Fibroblast of skin of left quadriceps (primary cell): Measurements from ENCODE around the gene AOPEP.
"Not testable (repeated sequence)": the region's sequence is repeated elsewhere in the genome, so short reads cannot be mapped to it uniquely, and the experiment has no call there.

ENCODE experiments used
- DNase-seq, 2 experiments: peaks; one replicate each; pipeline ENCODE4 v3.0.0-alpha.2; 2013; ENCODE audit warnings: low read depth in 2 of 2

Gene AOPEP

GRCh38 chr9:94818178-94818541 is 91.7 kb downstream of the AOPEP start:
- no peak for DNase-seq

DNA sequence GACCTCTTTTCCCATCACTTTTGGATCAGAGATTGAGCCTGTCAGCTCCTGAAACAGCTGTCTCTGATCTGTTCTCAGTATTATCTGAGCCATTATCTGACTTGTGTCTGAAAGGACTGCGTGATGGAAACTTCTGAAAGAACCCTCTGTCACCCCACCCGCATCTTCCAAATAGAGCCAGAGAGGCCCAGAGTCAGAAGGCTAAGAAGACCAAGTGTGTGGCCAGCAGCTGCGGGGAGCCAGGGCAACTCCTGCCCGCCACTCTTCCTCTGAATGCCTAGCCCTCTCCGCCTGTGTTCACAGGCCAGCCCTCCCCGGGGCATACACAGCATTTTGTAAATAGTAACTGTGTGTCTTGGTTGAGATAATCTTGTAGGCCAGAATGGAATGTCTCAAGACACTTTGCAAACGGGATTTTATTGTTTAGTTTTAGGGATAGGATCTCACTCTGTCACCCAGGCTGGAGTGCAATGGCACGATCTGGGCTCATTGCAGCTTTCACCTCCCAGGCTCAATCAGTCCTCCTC is 92.7 kb downstream of the AOPEP start:
- no peak for DNase-seq

DNA sequence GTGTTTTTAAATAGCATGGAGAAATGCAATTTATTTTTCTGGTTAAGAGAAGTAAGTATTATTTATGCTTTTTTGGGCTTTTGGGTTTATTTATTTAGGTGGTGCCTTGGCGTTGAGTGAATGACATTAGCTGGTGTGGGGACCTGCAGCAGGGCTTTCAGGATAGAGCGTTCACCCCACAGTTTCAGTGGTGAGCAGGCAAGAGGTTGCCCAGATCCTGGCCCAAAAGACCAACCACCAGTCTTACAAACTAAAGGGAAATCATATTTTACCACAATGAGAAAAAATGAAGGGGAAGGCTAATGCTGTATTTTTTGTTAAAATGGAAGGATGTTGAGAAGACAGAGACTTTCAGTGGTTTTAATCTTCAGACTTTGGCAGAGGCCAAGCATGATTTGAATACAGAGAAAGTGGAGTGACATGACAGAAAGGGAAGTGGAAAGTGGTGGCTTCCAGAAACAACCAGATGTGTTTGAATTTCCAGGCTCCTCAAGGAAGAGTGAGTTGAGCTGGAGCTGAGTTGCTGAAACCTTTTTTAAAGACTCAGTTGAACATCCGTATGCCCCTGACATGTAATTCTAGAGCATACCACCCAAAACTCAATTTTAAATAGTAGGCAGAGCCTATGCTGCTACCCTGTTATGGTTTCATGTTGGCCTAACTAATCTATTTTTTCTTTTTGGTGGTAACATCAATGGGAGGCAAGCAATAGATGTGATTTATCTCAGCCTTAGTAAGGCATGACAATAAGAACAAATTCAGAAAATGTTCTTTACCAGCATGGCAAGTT is 94.8 kb downstream of the AOPEP start:
- DNase-seq, result no peak

DNA sequence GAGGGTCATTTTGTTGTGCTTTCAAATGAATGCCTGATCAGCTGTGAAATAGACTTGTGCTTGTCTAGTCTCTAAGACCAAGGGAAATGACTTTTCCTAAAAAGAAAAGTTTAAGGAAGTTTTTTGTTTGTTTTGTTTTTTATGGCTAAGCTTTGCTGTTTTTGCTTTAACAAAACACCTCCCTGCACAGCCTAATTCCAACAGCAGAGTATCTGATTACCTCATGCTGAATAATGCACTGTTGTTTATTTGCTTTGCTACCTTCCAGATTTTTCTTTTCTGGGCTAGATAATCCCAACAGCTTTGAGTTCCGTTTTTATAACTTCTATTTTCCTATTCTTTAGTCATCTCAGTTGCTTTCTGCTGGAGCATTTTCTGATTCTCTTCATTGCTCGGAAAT is 95.8 kb downstream of the AOPEP start:
- DNase-seq, result no peak

- DNase-seq, result no peak
Observed at GRCh38 chr9:94823710-94824109, 97.2 kb downstream of the AOPEP start.

DNA sequence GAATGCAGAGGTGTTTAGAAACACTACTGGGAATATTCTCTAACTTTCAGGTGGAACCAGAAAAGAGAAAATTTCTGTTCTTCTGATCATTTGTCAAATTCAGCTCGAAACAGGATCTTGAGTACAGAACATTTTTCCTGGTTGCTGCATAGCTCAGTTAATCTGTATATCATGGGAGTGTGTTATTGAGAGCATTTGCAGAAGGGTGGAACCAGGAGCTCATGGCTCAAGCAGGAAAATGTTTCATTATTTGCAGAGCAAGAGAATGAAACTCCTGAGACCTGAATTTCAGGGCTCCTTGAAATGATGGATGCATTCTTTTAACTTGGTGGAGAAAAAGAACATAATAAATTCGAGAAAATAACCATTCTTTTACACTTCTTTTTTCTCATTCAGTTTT is 97.9 kb downstream of the AOPEP start:
- no peak for DNase-seq

DNA sequence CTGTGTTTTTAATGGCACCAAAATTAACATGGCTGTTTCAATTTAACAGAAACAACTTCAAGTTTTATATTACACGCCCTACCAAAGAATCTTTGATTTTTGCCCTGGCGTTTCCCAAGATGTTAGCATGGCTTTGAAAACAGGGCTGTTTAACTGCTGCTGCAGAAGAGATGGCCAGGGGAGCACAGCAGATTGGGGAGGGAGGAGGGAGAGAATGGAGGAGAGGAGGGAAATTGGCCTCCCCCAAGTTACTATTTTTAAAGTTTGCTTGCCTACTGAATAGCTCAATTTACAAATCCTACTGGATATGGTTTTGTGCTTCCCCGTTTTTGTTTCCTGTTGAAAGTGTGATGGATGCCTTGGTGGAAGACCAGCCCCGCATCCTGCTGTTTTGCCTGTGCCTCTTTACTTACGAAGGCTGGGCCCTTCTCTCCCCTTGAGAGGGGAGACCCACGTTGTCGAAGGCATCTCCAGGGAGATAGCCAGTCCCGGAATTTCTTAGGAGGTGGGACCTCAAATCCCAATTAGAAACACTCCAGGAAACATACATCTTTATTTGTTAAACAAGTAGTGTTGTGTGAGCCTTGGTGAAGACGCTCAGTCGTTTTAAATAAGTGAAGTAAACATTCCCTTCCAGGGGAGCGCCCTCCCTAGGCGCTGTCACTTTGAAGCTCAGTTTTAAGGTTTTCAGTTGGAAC is 98.6 kb downstream of the AOPEP start:
- DNase-seq, result no peak

DNA sequence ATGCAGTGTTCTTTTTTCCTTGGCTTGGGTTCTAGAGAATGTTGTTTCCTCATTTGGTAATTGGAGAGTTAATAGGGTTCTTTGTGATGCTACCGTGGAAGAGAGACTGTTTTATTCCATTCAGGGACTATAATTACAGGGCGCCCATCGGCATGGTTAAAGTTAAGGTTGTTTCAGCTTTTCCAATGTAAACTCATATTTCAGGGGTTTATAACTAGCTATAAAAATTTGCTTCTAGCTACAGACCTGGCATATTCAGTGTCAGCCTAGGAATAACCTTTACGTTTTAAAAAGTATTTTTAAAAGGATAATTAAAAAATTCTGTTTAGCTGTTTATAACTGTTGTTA is 99.1 kb downstream of the AOPEP start:
- DNase-seq, result no peak

DNA sequence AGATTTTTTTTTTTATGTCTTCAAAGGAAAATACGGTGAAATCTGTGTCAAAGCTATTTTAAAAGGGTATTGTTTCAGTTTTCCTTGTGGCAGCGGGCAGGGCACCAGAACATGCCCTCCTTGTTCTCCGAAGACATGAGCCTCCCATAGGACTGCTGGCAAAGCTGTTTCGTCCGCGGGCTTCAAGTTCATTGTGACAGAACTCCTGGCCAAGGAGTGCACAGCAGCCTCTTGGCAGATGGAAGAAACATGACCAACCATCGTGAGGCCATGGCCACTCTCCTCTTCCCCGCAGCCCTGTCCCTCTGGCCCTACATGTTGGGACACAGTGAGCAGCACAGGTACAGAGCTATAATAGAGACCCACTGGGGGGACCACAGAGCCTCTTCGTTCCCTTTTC is 99.5 kb downstream of the AOPEP start:
- DNase-seq, result no peak

- DNase-seq, result no peak
Observed at GRCh38 chr9:94826644-94827410, 100.3 kb downstream of the AOPEP start.

- DNase-seq, result no peak
Observed at GRCh38 chr9:94827584-94828304, 101.2 kb downstream of the AOPEP start.

DNA sequence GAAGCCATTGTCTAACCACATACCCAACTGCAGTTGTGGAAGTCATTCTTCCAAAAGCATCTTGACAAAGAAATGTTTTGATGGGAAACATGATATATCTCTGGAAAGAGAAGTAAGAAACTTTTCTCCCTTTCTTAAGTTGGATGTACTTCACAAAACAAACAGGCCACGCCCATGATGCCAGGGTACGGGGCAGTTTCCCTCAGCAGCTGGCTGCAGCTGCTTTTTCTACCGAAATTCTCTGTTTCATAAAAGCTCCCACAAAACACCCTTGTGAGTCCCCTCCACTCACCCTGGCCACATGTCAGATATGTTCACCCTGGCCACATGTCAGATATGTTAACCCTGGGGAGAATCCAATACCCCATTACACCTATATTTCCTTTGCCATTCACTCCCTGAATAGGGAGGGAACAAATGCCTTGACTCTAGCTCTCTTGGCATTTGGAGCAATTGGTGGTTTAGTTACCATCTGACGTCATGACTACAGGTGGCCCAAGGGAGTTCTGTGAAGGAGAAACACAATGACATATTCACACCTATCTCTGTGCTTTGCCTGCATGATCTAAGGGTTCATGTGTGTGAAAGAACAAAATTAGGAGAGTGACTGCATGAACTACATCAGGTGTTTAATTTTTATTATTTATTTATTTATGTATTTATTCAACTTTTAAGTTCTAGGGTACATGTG is 103.0 kb downstream of the AOPEP start:
- no peak for DNase-seq

DNA sequence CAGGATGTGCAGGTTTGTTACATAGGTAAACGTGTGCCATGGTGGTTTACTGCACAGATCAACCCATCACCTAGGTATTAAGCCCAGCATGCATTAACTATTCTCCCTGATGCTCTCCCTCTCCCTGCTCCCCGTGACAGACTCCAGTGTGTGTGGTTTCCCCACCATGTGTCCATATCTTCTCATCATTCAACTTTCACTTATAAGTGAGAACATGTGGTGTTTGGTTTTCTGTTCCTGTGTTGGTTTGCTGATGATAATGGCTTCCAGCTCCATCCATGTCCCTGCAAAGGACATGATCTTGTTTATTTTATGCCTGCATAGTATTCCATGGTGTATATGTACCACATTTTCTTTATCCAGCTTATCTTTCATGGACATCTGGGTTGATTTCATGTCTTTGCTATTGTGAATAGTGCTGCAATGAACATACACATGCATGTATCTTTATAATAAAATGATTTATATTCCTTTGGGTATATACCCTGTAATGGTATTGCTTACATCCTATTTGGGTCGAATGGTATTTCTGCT is 103.6 kb downstream of the AOPEP start:
- not testable (repeated sequence) for DNase-seq

DNA sequence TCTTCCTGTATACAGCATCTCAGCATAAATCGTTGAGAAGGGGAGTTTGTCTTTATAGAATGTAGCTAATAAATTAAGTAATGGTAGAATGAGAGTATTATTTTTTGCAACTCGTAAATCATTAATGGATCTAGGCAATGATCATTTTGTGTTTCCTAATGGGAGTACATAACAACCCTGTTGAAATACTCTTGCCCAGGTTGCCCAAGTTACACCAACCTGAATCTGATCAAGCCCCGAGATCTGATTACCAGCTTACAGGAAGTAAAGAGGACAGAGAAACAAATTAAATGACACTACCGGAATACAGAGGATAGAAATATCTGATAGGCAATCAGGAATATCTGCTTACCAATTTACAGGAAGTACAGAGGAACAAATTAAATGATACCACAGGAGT is 107.3 kb downstream of the AOPEP start:
- DNase-seq, result no peak

DNA sequence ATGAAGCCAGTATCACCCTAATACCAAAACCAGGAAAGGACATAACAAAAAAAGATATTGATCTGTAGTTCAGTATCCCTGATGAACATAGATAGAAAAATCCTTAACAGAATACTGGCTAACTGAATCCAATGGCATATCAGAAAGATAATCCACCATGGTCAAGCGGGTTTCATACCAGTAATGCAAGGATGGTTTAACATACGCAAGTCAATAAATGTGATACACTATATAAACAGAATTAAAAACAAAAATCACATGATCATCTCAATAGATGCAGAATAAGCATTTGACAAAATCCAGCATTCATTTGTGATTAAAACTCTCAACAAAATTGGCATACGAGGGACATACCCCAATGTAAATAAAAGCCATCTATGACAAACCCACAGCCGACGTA is 110.9 kb downstream of the AOPEP start:
- no peak for DNase-seq

DNA sequence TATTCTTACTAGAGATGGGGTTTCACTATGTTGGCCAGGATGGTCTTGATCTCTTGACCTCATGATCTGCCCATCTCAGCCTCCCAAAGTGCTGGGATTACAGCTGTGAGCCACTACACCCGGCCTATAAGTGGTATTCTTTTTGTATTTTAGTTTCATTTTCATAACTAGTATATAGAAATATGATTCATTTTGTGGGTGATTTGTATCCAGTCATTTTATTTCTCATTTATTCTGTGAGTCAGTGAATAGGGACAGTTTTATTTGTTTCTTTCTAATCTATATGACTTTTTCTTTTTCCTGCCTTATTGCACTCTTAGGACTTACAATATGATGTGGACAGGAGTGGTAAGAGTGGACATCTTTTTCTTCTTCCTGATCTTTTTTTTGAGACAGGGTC is 112.9 kb downstream of the AOPEP start:
- no peak for DNase-seq

DNA sequence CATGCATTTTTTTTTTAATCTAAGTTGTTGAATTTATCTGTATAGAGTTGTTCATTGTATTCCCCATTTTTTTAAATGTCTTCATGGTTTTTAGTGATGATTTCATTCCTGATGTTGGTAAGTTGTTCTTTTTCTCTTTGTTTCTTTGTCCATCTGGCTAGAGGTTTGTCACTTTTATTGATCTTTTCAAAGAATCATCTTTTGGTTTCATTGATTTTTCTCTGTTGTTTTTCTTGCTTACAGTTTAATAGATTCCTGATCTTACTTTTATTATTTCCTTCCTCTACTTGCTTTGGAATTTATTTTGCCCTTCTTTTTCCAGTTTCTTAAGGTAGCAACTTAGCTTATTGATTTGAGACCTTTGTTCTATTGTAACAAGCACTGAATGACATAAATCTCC is 114.2 kb downstream of the AOPEP start:
- no peak for DNase-seq

DNA sequence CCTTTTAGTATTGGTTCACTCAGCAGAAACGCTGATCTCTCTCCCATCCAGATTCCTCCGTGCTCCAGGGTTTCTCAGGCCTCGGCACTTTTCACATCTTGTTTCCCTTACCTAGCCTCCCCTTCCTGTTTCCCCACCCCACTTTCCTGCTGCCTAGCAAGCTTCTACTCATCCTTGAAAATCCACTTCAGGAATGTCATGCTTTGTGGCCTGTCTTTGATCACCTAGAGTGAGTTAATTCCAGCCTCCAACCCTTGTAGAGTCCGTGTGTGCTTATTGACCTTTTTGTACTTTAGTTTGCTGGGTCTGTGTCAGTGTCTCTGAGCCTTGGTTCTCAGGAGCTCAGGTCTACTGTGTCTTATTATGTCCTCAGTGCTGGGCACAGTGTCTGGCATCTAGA is 116.6 kb downstream of the AOPEP start:
- no peak for DNase-seq

DNA sequence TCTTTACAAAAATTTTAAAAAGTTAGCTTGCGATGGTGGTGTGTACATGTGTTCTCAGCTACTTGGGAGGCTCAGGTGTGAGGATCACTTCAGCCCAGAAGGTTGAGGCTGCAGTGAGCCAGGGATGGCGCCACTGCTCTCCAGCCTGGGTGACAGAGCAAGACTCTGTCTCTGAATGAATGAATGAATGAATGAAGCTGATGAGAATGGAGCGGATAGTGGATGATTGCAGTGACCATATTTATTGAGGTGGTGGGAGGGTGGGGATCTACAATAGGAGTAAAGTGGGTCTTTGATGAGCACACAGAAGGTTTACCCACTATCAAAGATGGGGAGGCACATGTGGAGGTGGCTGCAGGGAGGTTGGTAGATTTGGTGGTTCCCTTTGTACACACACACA is 120.2 kb downstream of the AOPEP start:
- no peak for DNase-seq

DNA sequence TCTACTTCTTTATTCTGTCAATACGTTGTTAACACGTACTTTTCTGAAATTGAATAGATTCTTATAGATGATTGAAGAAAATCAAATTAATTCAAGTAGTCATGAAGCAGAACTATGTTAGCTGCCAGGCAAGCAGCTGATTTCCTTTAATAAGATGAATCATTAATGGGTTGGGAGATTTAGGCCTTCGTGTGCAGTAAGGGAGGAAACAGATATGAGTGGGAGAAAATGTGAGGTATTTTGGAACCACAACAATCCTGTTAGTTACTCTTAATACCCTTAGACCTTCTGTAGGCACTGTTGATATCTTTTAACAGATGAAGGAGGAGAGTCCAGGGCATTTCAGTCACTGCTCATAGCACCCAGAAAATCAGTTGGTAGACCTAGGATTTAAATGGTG is 121.0 kb downstream of the AOPEP start:
- DNase-seq, result peak; percentile 54 to 57

DNA sequence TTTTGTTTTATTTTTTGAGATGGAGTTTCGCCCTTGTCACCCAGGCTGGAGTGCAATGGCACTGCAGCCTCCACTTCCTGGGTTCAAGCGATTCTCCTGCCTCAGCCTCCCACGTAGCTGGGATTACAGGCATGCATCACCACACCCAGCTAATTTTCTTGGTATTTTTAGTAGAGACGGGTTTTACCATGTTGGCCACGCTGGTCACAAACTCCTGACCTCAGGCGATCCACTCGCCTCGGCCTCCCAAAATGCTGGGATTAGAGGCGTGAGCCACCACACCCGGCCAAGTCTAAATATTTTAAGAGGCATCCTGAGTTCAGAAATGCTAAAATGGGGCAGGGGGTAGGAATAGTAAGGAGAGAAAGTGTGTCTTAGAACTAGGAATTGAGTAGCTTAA is 122.3 kb downstream of the AOPEP start:
- DNase-seq, result not testable (repeated sequence)
